Measurements from ENCODE around the gene AADACL3.

AADACL3 gene, protein sequence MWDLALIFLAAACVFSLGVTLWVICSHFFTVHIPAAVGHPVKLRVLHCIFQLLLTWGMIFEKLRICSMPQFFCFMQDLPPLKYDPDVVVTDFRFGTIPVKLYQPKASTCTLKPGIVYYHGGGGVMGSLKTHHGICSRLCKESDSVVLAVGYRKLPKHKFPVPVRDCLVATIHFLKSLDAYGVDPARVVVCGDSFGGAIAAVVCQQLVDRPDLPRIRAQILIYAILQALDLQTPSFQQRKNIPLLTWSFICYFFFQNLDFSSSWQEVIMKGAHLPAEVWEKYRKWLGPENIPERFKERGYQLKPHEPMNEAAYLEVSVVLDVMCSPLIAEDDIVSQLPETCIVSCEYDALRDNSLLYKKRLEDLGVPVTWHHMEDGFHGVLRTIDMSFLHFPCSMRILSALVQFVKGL

DNA sequence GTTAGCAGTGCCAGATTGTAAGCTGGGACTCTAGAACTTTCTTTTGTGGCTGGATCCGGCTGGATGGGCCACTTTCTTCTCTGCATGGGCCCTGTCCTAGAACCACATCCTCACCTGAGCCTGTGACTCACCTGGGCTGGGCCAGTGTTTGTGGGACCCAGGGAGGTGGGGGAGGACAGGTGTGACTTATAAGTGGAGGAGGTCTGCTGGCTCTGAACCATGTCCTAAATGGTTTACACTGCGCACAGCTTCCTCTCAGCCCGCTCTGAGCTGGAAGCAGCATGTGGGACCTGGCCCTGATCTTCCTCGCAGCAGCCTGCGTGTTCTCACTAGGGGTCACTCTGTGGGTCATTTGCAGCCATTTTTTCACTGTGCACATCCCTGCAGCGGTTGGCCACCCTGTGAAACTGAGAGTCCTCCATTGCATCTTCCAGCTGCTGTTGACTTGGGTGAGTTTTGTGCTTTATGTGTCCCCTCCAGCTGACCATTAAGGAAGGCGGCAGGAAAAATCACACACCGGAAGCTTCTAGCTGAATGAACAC, at the start of gene AADACL3:
TSS of gene AADACL3 (plus strand) at position 215 of the 542 bp plus-strand sequence. CDS start at position 282, 67 bp downstream.
- no peak for TF ChIP-seq EZH2 (IDR thresholded peaks at IDR 0.05; ENCODE audit: borderline replicate concordance, low read length)
- TF ChIP-seq, protein P1, sequence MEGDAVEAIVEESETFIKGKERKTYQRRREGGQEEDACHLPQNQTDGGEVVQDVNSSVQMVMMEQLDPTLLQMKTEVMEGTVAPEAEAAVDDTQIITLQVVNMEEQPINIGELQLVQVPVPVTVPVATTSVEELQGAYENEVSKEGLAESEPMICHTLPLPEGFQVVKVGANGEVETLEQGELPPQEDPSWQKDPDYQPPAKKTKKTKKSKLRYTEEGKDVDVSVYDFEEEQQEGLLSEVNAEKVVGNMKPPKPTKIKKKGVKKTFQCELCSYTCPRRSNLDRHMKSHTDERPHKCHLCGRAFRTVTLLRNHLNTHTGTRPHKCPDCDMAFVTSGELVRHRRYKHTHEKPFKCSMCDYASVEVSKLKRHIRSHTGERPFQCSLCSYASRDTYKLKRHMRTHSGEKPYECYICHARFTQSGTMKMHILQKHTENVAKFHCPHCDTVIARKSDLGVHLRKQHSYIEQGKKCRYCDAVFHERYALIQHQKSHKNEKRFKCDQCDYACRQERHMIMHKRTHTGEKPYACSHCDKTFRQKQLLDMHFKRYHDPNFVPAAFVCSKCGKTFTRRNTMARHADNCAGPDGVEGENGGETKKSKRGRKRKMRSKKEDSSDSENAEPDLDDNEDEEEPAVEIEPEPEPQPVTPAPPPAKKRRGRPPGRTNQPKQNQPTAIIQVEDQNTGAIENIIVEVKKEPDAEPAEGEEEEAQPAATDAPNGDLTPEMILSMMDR (IDR thresholded peaks at IDR 0.05; ENCODE audit: low read length), result no peak
- H3K36me3 ChIP-seq (ENCODE audit: insufficient read depth, low read length), result no peaks in the 10 kb centered on the region
- H3K9me2 ChIP-seq (ENCODE audit: low read depth, low read length), result no peaks in the 10 kb centered on the region
- H3K9me3 ChIP-seq (ENCODE audit: low read length), result no peaks in the 10 kb centered on the region
- H2AFZ ChIP-seq (ENCODE audit: low read length), result no peak within 1 kb of the TSS
- no peaks in the 10 kb centered on the region for H3F3A ChIP-seq (ENCODE audit: insufficient read depth, low read length)
- H3K27ac ChIP-seq (ENCODE audit: low read depth, low read length, poor library complexity, severe bottlenecking), result no peak within 1 kb of the TSS
- no peaks in the 10 kb centered on the region for H4K20me1 ChIP-seq (ENCODE audit: insufficient read depth, low read length)
- no peak within 1 kb of the TSS for H3K9ac ChIP-seq (ENCODE audit: low read length)
- no peak within 1 kb of the TSS for H3K4me2 ChIP-seq (ENCODE audit: low read length)
- H3K4me1 ChIP-seq (ENCODE audit: insufficient read depth, low read length, severe bottlenecking), result no peaks in the 10 kb centered on the region
- no peak within 1 kb of the TSS for H3K4me3 ChIP-seq (ENCODE audit: low read depth, low read length, poor library complexity, severe bottlenecking)
- no peaks in the 10 kb centered on the region for H3K27me3 ChIP-seq (ENCODE audit: insufficient read depth, low read length)
- no peaks in the 10 kb centered on the region for H3K79me2 ChIP-seq (ENCODE audit: insufficient read depth, low read length)

DNA sequence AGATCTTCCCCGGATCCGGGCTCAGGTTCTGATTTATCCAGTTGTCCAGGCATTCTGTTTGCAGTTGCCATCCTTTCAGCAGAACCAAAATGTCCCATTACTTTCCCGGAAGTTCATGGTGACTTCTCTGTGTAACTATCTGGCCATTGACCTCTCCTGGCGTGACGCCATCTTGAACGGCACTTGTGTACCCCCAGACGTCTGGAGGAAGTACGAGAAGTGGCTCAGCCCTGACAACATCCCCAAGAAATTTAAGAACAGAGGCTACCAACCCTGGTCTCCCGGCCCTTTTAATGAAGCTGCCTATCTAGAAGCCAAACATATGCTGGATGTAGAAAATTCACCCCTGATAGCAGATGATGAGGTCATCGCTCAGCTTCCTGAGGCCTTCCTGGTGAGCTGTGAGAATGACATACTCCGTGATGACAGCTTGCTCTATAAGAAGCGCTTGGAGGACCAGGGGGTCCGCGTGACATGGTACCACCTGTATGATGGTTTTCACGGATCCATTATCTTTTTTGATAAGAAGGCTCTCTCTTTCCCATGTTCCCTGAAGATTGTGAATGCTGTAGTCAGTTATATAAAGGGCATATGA, 49.7 kb upstream of the AADACL3 start:
- no peak overlapping the region for H2AFZ ChIP-seq (ENCODE audit: low read length)
- TF ChIP-seq, protein P1 (IDR thresholded peaks at IDR 0.05; ENCODE audit: low read length), result no peak
- TF ChIP-seq EZH2 (IDR thresholded peaks at IDR 0.05; ENCODE audit: borderline replicate concordance, low read length), result no peak
- no peak overlapping the region for H3K27ac ChIP-seq (ENCODE audit: low read depth, low read length, poor library complexity, severe bottlenecking)
- H3K4me3 ChIP-seq (ENCODE audit: low read depth, low read length, poor library complexity, severe bottlenecking), result no peak overlapping the region
- H3K4me2 ChIP-seq (ENCODE audit: low read length), result no peak overlapping the region
- H3K79me2 ChIP-seq (ENCODE audit: insufficient read depth, low read length), result no peaks in the 10 kb centered on the region
- H4K20me1 ChIP-seq (ENCODE audit: insufficient read depth, low read length), result no peaks in the 10 kb centered on the region
- no peaks in the 10 kb centered on the region for H3K27me3 ChIP-seq (ENCODE audit: insufficient read depth, low read length)
- no peaks in the 10 kb centered on the region for H3K9me2 ChIP-seq (ENCODE audit: low read depth, low read length)
- no peaks in the 10 kb centered on the region for H3K9me3 ChIP-seq (ENCODE audit: low read length)
- H3K9ac ChIP-seq (ENCODE audit: low read length), result no peak overlapping the region
- no peaks in the 10 kb centered on the region for H3F3A ChIP-seq (ENCODE audit: insufficient read depth, low read length)
- no peaks in the 10 kb centered on the region for H3K36me3 ChIP-seq (ENCODE audit: insufficient read depth, low read length)
- no peaks in the 10 kb centered on the region for H3K4me1 ChIP-seq (ENCODE audit: insufficient read depth, low read length, severe bottlenecking)

DNA sequence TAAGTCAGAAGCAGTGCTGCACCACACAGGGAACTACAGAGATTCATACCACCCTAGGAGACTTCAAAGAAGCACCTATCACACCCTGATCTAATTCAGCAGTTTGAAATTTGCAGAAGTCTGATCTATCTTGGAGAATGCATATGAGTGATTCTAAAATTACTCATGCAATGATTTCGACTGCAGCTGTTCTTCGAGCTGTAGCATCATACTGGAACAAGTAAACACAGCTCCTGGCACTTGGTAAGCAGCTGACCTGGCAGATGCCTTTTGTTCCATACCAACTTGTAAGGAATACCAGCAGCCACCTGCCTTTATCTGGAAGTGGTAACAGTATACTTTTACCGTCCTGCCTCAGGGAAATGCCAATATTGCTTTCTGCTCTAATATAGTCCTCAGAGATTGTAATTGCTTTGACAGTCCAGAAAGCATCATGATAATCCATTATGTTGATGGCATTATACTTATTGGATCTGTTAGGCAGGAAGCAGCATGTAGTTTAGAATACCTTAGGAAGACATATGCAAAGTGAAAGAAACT, 46.3 kb upstream of the AADACL3 start:
- Histone ChIP-seq H3K79me2 (ENCODE audit: insufficient read depth, low read length) (no peaks in the 10 kb centered on the region), H3K9ac (ENCODE audit: low read length) (no peak overlapping the region), H3K36me3 (ENCODE audit: insufficient read depth, low read length) (no peaks in the 10 kb centered on the region), H3K9me2 (ENCODE audit: low read depth, low read length) (no peaks in the 10 kb centered on the region), H3K4me3 (ENCODE audit: low read depth, low read length, poor library complexity, severe bottlenecking) (no peak overlapping the region), H3K9me3 (ENCODE audit: low read length) (no peaks in the 10 kb centered on the region), H2AFZ (ENCODE audit: low read length) (no peak overlapping the region), H3K4me1 (ENCODE audit: insufficient read depth, low read length, severe bottlenecking) (no peaks in the 10 kb centered on the region), H3K27ac (ENCODE audit: low read depth, low read length, poor library complexity, severe bottlenecking) (no peak overlapping the region), H3K4me2 (ENCODE audit: low read length) (no peak overlapping the region), H3F3A (ENCODE audit: insufficient read depth, low read length) (no peaks in the 10 kb centered on the region), H4K20me1 (ENCODE audit: insufficient read depth, low read length) (no peaks in the 10 kb centered on the region), H3K27me3 (ENCODE audit: insufficient read depth, low read length) (no peaks in the 10 kb centered on the region)
- TF ChIP-seq, protein P1 (IDR thresholded peaks at IDR 0.05; ENCODE audit: low read length), result no peak
- no peak for TF ChIP-seq EZH2 (IDR thresholded peaks at IDR 0.05; ENCODE audit: borderline replicate concordance, low read length)
